NCI-H510A (cell line): ENCODE measurements around the gene GRIK4.

Experiments used
- DNase-seq: peaks from one replicate; lab custom pipeline; 2025; lab: John Stamatoyannopoulos, UW

Gene GRIK4

DNA sequence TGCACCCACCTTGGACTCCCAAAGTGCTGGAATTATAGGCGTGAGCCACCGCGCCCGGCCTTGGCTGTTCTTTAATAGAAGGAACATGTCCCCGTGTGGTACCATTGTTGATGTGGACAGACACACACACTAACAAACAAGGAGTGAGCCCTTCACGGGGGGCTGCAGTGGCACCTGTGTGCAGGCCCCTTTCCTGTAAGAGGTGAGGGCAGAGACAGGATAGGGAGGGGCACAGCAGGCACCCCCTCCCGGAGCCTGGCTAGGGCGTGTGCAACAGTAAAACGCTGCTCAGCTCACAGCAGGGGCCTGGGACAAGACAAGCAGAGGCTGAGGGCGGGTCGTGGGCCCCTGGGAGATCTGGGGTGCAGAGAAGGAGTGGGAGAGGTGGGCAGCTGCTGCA, 37.8 kb downstream of the GRIK4 start:
- DNase-seq = no peak

DNA sequence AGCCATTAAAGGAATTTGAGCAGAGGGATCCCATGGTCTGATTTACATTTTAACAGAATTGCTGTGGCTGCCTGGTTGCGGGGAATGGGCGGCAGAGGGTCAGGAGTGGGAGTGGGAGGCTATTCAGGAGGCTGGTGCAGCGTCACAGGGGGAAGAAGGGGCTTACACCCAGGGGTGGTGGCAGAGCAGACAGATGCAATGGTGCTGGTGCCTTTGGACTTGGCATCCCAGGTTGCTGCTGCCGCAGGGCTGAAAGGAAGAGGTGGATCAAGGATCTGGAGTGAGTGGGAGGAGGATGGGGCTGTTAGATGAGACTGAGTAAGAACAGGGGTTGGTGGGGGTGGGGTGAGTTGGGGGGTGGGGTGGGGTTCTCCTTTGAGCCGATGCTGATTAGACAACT, 38.5 kb downstream of the GRIK4 start:
- DNase-seq = no peak

DNA sequence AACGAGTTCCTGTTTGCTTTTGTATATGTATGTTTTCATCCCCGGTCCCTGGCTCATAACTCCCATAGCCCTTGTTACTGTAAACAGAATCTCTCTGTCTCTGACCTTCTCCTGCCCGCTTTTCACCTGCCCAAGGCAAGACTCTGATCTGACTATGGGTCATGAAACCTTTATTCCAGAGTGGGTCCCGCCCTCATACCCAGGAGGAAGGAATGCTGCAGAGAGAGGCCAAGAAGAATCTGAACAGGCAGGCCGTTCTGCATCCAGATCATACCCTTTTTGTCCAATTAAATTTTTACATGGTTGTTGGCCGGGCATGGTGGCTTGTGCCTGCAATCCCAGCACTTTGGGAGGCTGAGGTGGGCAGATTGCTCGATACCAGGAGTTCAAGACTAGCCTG, 39.6 kb downstream of the GRIK4 start:
- DNase-seq = no peak

DNA sequence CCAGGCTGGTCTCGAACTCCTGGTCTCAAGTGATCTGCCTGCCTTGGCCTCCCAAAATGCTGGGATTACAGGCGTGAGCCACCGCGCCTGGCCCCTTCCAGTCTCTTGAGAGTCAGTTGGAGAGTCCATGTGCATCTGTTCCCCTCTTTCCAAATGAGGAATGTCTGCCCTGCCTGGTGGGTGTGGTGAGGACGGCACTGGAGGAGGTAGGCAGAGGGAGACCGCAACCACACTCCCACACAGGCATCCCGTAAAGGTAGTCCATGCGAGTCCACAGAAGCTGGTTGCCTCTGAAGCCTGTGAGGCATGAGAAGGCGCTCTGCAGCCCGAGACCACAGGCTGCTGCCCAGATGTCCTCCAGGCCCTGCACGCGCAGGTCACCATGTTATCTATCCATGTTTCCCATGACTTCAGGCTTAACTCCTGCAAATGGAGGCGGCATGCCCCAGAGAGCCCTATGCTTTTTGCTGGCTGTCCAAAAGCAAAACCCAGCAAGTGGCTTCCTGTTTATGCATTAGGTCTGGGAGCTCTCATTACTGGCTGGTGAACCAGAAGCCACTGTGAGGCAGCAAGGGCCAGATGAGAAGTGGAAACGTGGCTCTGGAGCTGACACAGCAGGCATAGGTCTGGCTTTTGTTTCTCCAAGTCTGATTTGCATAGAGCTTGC, 43.4 kb downstream of the GRIK4 start:
- no peak for DNase-seq

- DNase-seq = no peak
These were observed 43.9 kb downstream of the GRIK4 start for GRCh38 chr11:120555433-120555773.

GRCh38 chr11:120556797-120557196, 45.2 kb downstream of the GRIK4 start:
- DNase-seq = no peak

GRCh38 chr11:120558744-120559431, 47.3 kb downstream of the GRIK4 start:
- no peak for DNase-seq

DNA sequence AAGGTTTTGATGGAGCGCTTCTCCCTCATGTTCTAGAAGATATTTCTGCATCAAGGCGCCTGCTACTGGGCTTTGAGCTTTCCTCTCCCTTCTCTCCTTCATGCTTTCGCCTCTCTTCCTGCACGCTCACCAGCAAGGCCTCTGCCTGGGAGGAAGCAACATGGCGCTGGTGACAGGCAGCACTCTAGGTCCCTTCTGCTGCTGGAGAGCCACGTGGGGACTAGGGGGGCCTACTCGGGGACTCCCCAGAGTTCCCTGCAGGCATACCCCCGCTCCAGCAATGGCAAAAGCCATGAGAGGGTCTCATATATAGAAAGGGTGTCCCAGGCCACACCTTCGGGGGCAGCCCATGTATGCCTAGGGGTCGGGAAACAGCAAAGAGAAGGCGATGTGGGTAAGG, 49.7 kb downstream of the GRIK4 start:
- no peak for DNase-seq

DNA sequence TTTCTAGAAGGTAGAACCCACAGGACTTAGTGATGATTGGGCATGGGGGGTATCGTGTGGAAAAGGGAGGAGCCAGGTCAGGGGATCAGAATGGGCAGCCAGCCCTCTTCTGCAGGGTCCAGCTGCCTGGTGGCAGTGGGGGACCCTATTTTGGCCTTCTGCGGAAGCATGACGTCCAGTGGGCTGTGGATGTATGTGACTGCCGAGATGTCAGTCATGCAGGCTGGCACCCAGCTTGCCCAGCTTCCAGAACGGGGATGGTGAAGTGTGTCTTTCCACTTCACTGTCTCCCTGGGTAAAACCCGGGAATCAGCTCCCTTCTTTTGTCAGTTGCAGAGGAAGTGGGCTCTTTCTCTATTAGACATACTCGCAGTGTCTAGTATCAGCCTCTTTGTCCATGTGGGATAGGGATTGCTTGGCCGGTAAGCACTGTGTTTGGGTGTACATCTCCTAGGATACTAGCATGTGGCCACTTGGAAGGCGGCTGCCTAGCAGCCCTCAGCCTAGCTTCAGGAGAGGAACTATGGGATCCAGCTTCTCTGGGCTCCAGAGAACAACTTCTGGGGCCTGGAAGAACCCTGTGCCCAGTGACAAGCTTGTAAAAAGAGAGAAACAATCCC, 51.4 kb downstream of the GRIK4 start:
- DNase-seq = no peak

- no peak for DNase-seq
These were observed 52.4 kb downstream of the GRIK4 start for GRCh38 chr11:120563703-120564572.

GRCh38 chr11:120564573-120565311, 53.2 kb downstream of the GRIK4 start:
- no peak for DNase-seq

DNA sequence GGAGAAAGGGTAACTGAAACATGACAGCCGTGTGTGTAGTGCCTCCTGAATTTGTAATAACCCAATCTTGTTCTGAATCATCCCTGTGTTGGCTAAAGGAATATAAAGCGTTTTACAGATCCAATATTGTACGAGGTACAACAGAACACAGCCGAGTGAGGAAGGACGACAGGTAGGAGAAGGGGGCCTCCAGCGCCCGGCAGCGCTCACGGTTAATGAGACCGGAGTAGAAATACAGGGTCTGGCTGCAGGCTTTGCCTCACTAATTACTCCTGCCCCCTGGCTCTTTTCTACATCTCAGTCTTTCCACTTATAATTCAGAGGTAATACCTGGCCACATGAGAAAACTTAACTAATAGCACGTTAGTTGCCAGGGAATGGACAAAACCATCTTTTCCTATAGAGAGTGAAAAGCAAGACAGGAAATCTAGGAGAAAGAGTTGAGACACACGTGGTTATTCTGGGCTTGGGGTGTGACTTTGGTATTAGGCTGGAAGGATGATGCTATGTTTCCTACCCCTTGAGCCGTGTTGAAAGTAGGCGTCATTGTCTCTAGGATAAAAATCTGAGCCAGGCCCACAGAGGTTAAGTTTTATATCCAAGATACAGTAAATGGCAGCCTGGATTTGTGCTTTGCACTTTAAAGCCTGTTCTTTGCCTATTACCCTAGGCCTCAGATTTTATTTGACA, 54.1 kb downstream of the GRIK4 start:
- no peak for DNase-seq

GRCh38 chr11:120566176-120566575, 54.6 kb downstream of the GRIK4 start:
- no peak for DNase-seq

GRCh38 chr11:120568572-120569307, 57.2 kb downstream of the GRIK4 start:
- no peak for DNase-seq

DNA sequence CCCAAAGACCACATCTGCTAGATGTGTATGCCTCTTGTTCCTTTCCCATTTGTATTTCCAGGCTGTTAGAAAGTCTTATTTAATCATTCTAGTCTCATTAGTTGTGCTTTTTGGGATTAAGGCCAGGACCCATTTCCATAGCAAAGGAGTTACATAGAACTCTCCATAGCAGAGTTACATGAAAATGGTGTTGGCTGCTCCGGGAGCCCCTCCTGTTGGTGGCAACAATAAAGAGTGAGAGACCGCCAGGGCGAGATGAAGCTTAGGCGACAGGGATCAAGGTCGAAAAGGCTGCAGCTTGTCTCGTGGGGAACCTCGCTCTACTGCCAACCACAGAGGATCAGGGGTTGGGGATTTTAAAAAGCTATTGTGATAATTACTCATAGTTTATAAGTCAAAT, 58.3 kb downstream of the GRIK4 start:
- DNase-seq = no peak

GRCh38 chr11:120571476-120571875, 59.9 kb downstream of the GRIK4 start:
- no peak for DNase-seq

- no peak for DNase-seq
These were observed 62.3 kb downstream of the GRIK4 start for GRCh38 chr11:120573756-120574354.

- DNase-seq = no peak
These were observed 63.3 kb downstream of the GRIK4 start for GRCh38 chr11:120574876-120575275.

DNA sequence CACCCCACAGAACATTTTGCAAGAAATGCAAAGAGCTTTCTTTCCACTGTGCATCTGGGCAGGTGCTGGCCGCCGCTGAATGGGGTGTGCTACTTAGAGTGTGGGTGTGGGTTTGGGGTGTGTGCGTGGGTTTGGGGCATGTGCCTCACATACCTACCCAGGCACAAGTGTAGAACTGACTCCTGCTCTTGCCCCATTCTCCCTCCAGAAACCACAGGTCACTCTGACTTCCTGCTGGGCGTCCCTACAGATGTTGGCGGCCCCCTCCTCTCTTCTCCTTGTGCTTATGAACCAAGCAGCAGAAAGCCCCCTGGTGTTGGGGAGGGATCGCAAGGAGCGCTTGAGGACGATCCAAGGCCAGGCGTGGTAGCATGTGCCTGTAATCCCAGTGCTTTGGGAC, 63.9 kb downstream of the GRIK4 start:
- no peak for DNase-seq

DNA sequence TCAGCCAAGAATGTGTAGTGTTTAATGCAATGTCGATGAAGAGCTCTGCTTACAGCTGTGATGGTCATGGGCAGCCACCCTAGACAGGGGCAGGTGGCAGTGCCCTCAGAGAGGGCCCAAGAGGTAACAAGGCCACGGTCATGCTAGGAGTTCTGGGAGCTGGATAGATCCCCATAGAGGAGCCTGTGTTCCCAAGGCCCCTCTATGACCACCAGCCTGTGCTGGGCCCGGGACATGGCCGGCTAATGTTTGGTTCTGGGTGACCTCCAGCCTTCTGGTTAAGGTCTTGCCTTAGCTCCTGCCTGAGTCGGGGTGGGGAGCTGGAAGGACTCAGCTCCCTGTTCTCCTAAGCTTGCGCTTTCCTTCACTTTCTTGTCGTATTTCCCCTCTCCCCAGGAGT, 65.1 kb downstream of the GRIK4 start:
- no peak for DNase-seq
